Transverse colon (tissue), 4 donors: Measurements from ENCODE around the gene OSBPL10.

Experiments used
- EP300 ChIP-seq: sonication (generic); formaldehyde crosslinking; IDR thresholded peaks from one replicate; pipeline ENCODE4 v1.6.1; 2017; ENCODE audit warnings: antibody characterized with exemption, low read depth
- POLR2A ChIP-seq: fragments of 450-650 bp; IDR thresholded peaks from one replicate; pipeline ENCODE4 v1.6.1; 2016; ENCODE audit warnings: antibody characterized with exemption, mild to moderate bottlenecking, moderate library complexity
- POLR2AphosphoS5 ChIP-seq, 3 donors: sonication (generic); formaldehyde crosslinking; IDR thresholded peaks; one replicate each; pipeline ENCODE4 v1.6.1; 2016; ENCODE audit warnings: antibody characterized with exemption in 3 of 3
- TF ChIP-seq, protein P1 (sequence below), 5 experiments: fragments of 200-600 bp in 3 of 5; fragments of 450-650 bp in 2 of 5; sonication (generic) in 3 of 5; IDR thresholded peaks; 1 replicate in 2 of 5; 2 replicates in 3 of 5; pipeline ENCODE4 v1.5.1; 2016 to 2017; ENCODE audit warnings: antibody characterized with exemption in 5 of 5, inconsistent platforms in 3 of 5, mild to moderate bottlenecking in 2 of 5, moderate library complexity in 1 of 5

DNA sequence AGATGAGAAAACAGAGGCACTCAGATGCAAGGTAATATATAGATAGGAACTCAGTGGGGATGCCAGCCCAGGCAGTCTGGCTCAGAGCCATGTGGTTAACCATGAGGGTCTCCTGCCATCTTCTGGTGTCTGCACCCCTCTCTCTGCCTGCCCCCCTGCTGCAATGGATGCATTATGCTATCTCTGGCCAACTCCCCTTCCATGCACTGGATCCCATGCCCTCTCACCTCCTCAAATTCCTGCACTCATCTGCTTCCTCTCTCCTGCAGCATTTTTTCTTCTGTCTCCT is 285.1 kb downstream of the OSBPL10 start:
- TF ChIP-seq, protein P1, sequence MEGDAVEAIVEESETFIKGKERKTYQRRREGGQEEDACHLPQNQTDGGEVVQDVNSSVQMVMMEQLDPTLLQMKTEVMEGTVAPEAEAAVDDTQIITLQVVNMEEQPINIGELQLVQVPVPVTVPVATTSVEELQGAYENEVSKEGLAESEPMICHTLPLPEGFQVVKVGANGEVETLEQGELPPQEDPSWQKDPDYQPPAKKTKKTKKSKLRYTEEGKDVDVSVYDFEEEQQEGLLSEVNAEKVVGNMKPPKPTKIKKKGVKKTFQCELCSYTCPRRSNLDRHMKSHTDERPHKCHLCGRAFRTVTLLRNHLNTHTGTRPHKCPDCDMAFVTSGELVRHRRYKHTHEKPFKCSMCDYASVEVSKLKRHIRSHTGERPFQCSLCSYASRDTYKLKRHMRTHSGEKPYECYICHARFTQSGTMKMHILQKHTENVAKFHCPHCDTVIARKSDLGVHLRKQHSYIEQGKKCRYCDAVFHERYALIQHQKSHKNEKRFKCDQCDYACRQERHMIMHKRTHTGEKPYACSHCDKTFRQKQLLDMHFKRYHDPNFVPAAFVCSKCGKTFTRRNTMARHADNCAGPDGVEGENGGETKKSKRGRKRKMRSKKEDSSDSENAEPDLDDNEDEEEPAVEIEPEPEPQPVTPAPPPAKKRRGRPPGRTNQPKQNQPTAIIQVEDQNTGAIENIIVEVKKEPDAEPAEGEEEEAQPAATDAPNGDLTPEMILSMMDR (IDR thresholded peaks at IDR 0.05): no peak
- TF ChIP-seq POLR2A (no peak), POLR2AphosphoS5 (IDR thresholded peaks at IDR 0.05) (no peak), EP300 (no peak)
